Mesendoderm (in vitro differentiated cells): ENCODE measurements around the gene FLVCR1.
"Not testable (repeated sequence)": the region's sequence is repeated elsewhere in the genome, so short reads cannot be mapped to it uniquely, and the experiment has no call there.

ENCODE experiments used
- DNase-seq: peaks from one replicate; pipeline ENCODE4 v3.0.0; 2013
- H2AK5ac ChIP-seq: 2 replicates; pipeline ENCODE4 v1.6.1; 2013; ENCODE audit warnings: low read length, inconsistent platforms
- H2BK120ac ChIP-seq: 2 replicates; pipeline ENCODE4 v1.6.1; 2013; ENCODE audit warnings: low read depth, mild to moderate bottlenecking, low read length, moderate library complexity, mixed read lengths
- H2BK15ac ChIP-seq: replicated peaks from 2 replicates; pipeline ENCODE4 v1.6.1; 2013; ENCODE audit warnings: low read depth, mild to moderate bottlenecking, moderate library complexity
- H2BK5ac ChIP-seq: 2 replicates; pipeline ENCODE4 v1.6.1; 2013; ENCODE audit warnings: low read length, inconsistent platforms
- H3K18ac ChIP-seq: 2 replicates; pipeline ENCODE4 v1.6.1; 2013; ENCODE audit warnings: mild to moderate bottlenecking, low read length, mixed read lengths
- H3K23ac ChIP-seq: one replicate; pipeline ENCODE4 v1.6.1; 2013; ENCODE audit warnings: low read length
- H3K27ac ChIP-seq: 2 replicates; pipeline ENCODE4 v1.5.1; 2013; ENCODE audit warnings: low read depth, mild to moderate bottlenecking, inconsistent platforms, low read length, moderate library complexity
- H3K27me3 ChIP-seq: 2 replicates; pipeline ENCODE4 v1.6.1; 2013; ENCODE audit warnings: low read length, control low read depth, mild to moderate bottlenecking, inconsistent platforms; ENCODE audit not compliant: insufficient read depth, poor library complexity
- H3K36me3 ChIP-seq: 2 replicates; pipeline ENCODE4 v1.6.1; 2013; ENCODE audit warnings: low read length, inconsistent platforms; ENCODE audit not compliant: control insufficient read depth, insufficient read depth
- H3K4ac ChIP-seq: one replicate; pipeline ENCODE4 v1.6.1; 2013; ENCODE audit warnings: low read depth, mild to moderate bottlenecking, low read length, moderate library complexity
- H3K4me1 ChIP-seq: 2 replicates; pipeline ENCODE4 v1.6.1; 2013; ENCODE audit warnings: low read depth, low read length, inconsistent platforms; ENCODE audit not compliant: control insufficient read depth
- H3K4me2 ChIP-seq: 2 replicates; pipeline ENCODE4 v1.6.1; 2013; ENCODE audit warnings: low read length
- H3K4me3 ChIP-seq: 2 replicates; pipeline ENCODE4 v1.5.1; 2013; ENCODE audit warnings: mild to moderate bottlenecking, low read length
- H3K56ac ChIP-seq: one replicate; pipeline ENCODE4 v1.6.1; 2013; ENCODE audit warnings: low read length
- H3K79me1 ChIP-seq: 2 replicates; pipeline ENCODE4 v1.6.1; 2013; ENCODE audit warnings: low read length, inconsistent platforms
- H3K79me2 ChIP-seq: 2 replicates; pipeline ENCODE4 v1.6.1; 2013; ENCODE audit warnings: mild to moderate bottlenecking, low read length; ENCODE audit not compliant: control insufficient read depth, insufficient read depth
- H3K9ac ChIP-seq: 2 replicates; pipeline ENCODE4 v1.6.1; 2013; ENCODE audit warnings: low read length, inconsistent platforms
- H4K5ac ChIP-seq: one replicate; pipeline ENCODE4 v1.6.1; 2013; ENCODE audit warnings: low read length
- H4K8ac ChIP-seq: one replicate; pipeline ENCODE4 v1.6.1; 2013; ENCODE audit warnings: low read depth, mild to moderate bottlenecking, control low read depth, low read length, moderate library complexity
- WGBS: extraction: QIAGEN DNeasy Blood & Tissue Kit; methylation state at CpG from one replicate; pipeline ENCODE4 v1.1.7; 2013; ENCODE audit warnings: low lambda C conversion rate, missing lambda C conversion rate; ENCODE audit not compliant: insufficient coverage; ENCODE audit errors: extremely low coverage; 5-methylcytosine and 5-hydroxymethylcytosine counted together

Gene FLVCR1

GRCh38 chr1:212828395-212828794 is 29.7 kb upstream of the FLVCR1 start:
- H3K27me3 ChIP-seq, result no peaks in the 10 kb centered on the region
- no peak overlapping the region for H4K5ac ChIP-seq
- no peak overlapping the region for H3K4me3 ChIP-seq
- H3K36me3 ChIP-seq, result no peaks in the 10 kb centered on the region
- no peak overlapping the region for H2AK5ac ChIP-seq
- H3K4ac ChIP-seq, result no peak overlapping the region
- no peak overlapping the region for H2BK120ac ChIP-seq
- H3K27ac ChIP-seq, result no peak overlapping the region
- no peaks in the 10 kb centered on the region for H3K79me1 ChIP-seq
- H3K9ac ChIP-seq, result no peak overlapping the region
- H3K23ac ChIP-seq, result no peak overlapping the region
- H3K4me1 ChIP-seq, result no peaks in the 10 kb centered on the region
- no peak overlapping the region for H2BK5ac ChIP-seq
- no CpG with 5 or more reads among the region's 2 CpGs for WGBS
- H2BK15ac ChIP-seq, result no peak overlapping the region
- H3K18ac ChIP-seq, result no peak overlapping the region
- no peak overlapping the region for H4K8ac ChIP-seq
- H3K79me2 ChIP-seq, result no peaks in the 10 kb centered on the region
- no peak overlapping the region for H3K56ac ChIP-seq
- no peak for DNase-seq
- no peak overlapping the region for H3K4me2 ChIP-seq

DNA sequence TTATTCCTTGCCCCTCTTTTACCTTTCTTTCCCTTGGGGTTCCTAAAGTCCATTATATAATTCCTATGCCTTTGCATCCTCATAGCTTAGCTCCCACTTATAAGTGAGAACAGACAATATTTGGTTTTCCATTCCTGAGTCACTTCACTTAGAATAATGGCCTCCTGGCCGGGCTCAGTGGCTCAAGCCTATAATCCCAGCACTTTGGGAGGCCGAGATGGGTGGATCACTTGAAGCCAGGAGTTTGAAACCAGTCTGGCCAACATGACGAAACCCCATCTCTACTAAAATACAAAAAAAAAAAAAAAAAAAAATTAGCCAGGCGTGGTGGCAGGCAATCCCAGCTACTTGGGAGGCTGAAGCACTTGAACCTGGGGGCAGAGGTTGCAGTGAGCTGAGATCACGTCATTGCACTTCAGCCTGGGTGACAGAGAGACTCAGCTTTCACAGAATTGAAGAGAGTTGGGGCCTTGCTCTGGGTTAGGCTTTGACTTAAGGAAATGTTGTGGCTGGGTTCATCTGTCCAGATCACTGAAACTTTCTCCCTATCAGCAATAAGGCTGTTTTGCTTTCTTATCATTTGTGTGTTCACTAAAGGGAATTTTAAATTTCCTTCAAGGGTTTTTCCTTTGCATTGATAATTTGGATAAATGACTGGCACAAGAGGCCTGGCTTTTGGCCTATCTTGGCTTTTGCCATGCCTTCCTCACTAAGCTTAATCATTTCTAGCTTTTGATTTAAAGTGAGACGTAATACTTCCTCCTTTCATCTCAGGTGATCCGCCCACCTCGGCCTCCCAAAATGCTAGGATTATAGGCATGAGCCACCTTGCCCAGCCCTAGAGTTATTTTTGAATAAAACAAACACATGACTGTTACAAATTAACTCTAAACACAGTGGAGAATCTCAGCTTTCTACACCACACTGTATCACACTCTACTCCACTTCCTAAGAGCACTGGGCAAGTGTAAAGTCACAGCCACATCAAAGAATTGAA is 24.6 kb upstream of the FLVCR1 start:
- not testable (repeated sequence) for H3K27ac ChIP-seq, H3K23ac ChIP-seq, H3K4ac ChIP-seq, H3K18ac ChIP-seq, H3K27me3 ChIP-seq, H3K4me3 ChIP-seq, H3K79me1 ChIP-seq, H2BK15ac ChIP-seq, H4K8ac ChIP-seq, H3K79me2 ChIP-seq, H3K56ac ChIP-seq, H2AK5ac ChIP-seq, H2BK120ac ChIP-seq, H3K36me3 ChIP-seq, H4K5ac ChIP-seq, H3K4me2 ChIP-seq, H3K9ac ChIP-seq, H2BK5ac ChIP-seq, H3K4me1 ChIP-seq, DNase-seq
- no CpG with 5 or more reads among the region's 8 CpGs for WGBS

DNA sequence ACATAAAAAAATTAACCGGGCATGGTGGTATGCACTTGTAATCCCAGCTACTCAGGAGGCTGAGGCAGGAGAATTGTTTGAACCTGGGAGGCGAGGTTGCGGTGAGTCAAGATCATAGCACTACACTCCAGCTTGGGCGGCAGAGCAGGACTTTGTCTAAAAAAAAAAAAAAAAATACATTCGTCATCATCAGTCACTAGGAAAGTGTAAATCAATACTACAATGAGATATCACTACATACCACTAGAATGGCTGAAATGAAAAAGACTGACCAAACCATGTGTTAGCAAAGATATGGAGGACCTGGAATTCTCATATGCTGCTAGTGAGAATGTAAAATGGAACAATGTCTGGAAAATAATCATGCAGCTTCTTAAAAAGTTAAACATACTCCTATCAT is 19.9 kb upstream of the FLVCR1 start:
- Histone ChIP-seq H3K27ac (no peak overlapping the region), H2BK5ac (no peak overlapping the region), H3K27me3 (no peaks in the 10 kb centered on the region), H3K4me2 (no peak overlapping the region), H2AK5ac (no peak overlapping the region), H3K79me1 (no peaks in the 10 kb centered on the region), H3K9ac (no peak overlapping the region), H4K8ac (no peak overlapping the region), H3K4me3 (no peak overlapping the region), H2BK120ac (no peak overlapping the region), H3K23ac (no peak overlapping the region), H3K18ac (no peak overlapping the region), H3K56ac (no peak overlapping the region), H3K79me2 (no peaks in the 10 kb centered on the region), H2BK15ac (no peak overlapping the region), H3K4me1 (no peaks in the 10 kb centered on the region), H3K36me3 (no peaks in the 10 kb centered on the region), H3K4ac (no peak overlapping the region), H4K5ac (no peak overlapping the region)
- DNase-seq, result no peak
- no CpG with 5 or more reads among the region's 5 CpGs for WGBS

- not testable (repeated sequence) for H4K8ac ChIP-seq, H3K4me3 ChIP-seq, H2BK120ac ChIP-seq, H3K27me3 ChIP-seq, H3K4me2 ChIP-seq, H3K79me1 ChIP-seq, H3K79me2 ChIP-seq, H3K4ac ChIP-seq, H3K27ac ChIP-seq, H3K23ac ChIP-seq, H3K4me1 ChIP-seq, H2BK5ac ChIP-seq, H3K9ac ChIP-seq, H3K56ac ChIP-seq, H3K18ac ChIP-seq, H2BK15ac ChIP-seq, H4K5ac ChIP-seq, DNase-seq, H3K36me3 ChIP-seq, H2AK5ac ChIP-seq
- whole genome bisulfite sequencing, result no CpG with 5 or more reads among the region's 3 CpGs
Measured at GRCh38 chr1:212844521-212844920, 13.6 kb upstream of the FLVCR1 start.

DNA sequence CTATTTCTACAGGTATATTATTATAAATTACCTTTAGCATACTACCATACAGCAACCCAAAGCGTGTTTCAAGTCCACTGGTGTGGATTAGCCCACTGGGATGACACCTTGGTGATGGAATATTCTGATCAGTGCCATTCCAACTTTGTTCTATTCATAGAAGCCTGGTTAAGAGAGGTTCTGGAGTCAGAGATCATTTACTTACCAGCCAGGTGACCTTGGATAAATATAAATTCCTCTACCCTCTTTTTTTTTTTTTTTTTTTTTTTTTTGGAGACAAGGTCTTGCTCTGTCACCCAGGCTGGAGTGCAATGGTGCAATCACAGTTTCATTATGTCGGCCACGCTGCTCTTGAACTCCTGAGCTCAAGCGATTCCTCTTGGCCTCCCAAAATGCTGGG is 10.5 kb upstream of the FLVCR1 start, which contains the start of gene SPATA45:
TSS of gene SPATA45 (minus strand) at position 101 of the 400 bp plus-strand sequence. CDS start 11,500 bp downstream, outside the sequence.
- H3K27me3 ChIP-seq, result no peaks in the 10 kb centered on the region
- WGBS, result no CpG with 5 or more reads among the region's 4 CpGs
- no peaks in the 10 kb centered on the region for H3K79me1 ChIP-seq
- no peak within 1 kb of the TSS for H3K4me3 ChIP-seq
- H3K4ac ChIP-seq, result no peak within 1 kb of the TSS
- H3K36me3 ChIP-seq, result no peaks in the 10 kb centered on the region
- H2BK120ac ChIP-seq, result no peak within 1 kb of the TSS
- H3K4me1 ChIP-seq, result no peaks in the 10 kb centered on the region
- no peak within 1 kb of the TSS for H4K8ac ChIP-seq
- H2BK15ac ChIP-seq, result no peak within 1 kb of the TSS
- H3K9ac ChIP-seq, result no peak within 1 kb of the TSS
- H2BK5ac ChIP-seq, result no peak within 1 kb of the TSS
- no peaks in the 10 kb centered on the region for H3K79me2 ChIP-seq
- no peak within 1 kb of the TSS for H3K23ac ChIP-seq
- H3K4me2 ChIP-seq, result no peak within 1 kb of the TSS
- no peak for DNase-seq
- no peak within 1 kb of the TSS for H4K5ac ChIP-seq
- no peak within 1 kb of the TSS for H3K27ac ChIP-seq
- H3K56ac ChIP-seq, result peak within 1 kb of the TSS; percentile 3
- no peak within 1 kb of the TSS for H3K18ac ChIP-seq
- no peak within 1 kb of the TSS for H2AK5ac ChIP-seq
